Measurements from ENCODE around the gene BLID.

Gene BLID

GRCh38 chr11:122103726-122104125 is 12.3 kb downstream of the BLID start:
- no peak for DNase-seq

DNA sequence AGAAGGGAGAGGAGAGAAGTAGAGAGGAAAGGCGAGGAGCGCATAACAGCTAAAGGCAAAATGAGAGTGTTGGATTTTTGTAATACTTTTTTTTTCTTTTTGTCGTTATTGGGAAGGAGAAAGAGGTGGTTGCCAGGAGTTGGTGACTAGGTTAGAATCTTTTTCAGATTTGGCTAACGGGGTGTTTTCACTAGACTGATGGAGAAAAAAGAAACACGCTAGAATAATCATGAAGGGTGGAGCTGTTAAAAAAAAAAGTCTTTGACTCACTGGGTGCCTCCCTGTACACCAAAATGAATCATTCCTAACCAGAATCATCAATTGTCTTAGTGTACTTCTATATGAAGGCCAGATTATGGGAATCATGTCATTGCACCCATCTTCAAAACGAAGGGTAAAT is 12.7 kb downstream of the BLID start:
- no peak for DNase-seq

DNA sequence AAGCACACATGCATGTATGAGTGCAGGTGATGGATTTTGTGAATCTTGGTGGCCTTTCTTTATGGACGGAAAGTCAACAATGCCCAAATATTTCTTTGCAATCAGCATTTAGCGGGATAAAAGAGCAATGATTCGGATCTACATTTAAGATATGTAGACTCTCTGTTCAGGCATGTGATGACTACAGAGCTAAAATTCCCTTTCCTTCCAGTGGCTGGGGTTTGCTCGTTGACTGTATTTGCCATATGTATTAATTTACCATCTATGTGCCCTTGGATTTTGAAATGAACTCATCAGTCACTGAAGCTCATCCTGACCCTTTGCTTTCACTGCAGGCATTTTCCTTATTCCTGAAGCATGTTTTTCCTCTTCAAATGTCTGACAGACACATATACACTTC is 13.6 kb downstream of the BLID start:
- DNase-seq: no peak

DNA sequence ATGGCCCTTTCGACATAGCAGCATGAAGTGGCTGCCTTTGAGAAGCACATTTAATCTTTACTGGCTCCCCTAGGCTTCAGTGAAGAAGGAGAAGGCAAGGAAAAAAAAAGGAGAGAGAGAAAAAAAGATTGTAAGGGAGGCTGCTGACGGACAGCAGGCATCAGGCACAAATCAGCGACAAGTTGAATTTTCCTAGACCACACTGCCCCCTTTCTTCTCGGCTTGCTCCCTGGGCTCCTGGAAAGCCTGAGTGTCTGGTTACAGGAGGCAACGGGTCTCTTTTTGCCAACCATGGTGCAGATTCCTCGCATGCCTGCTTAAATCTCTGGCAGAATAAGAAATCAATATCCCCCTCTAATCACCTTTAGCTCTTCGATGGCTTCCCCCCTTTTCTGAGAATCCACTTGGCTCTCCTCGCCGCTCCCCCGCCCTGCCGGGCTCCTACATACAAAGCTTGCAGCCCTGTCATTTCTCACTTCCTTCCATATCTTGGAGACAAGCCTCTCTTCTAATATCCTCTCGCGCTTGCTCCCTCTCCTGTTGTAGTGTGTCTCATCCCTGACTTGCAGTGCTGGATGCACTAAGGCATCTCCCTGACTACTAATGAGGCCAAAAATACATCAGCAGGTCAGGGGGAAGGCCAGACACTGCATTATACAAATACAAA is 14.3 kb downstream of the BLID start:
- no peak for DNase-seq

DNA sequence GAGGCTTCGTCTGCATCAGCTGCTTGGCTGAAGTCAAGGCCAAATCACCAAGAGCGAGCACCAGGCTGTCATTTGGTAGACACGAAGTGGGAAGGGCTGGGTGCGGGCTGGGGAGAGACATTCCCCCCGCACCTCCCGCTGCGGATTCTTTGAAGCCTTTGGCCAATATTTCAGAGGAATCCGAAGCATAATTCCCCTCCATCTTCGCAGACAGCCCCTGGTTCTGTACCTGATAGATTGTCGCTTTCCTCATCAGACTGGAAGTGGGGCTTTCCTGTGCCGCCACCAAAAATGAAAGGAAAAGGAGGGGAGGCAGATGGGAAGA is 15.3 kb downstream of the BLID start:
- no peak for DNase-seq

DNA sequence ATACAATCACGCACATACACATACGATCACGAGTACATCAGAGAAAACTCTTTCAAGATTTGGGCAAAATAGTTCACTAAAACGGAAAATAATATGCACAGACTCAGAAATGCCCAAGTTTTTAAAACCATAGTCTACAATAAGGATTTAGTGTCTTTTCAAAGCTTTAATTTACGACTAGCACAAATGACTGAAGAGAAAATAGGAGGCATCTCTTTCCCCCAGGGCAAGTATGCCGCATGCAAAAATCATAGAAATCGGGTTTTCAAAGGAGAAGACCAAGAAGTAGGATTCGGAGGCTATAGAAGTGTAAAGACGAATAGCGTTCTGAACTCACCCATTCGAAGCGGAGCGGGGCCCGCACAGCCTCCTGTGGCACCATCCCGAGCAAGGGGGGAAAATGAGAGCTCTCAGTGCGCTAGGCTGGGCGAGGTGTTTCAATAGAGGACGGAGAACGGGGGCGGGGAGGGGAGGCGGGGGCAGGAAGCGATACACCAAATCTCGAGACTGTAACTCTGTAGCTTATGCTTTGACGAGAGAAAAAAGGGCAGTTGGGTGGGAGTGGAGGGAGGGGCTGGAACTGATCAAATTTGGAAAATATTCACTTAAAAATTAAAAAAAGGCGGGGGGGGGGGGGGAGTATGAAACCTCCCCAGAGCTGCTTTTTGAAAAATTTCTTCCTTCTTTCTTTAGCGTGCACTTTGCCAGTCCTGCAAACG is 15.8 kb downstream of the BLID start:
- DNase-seq: no peak

DNA sequence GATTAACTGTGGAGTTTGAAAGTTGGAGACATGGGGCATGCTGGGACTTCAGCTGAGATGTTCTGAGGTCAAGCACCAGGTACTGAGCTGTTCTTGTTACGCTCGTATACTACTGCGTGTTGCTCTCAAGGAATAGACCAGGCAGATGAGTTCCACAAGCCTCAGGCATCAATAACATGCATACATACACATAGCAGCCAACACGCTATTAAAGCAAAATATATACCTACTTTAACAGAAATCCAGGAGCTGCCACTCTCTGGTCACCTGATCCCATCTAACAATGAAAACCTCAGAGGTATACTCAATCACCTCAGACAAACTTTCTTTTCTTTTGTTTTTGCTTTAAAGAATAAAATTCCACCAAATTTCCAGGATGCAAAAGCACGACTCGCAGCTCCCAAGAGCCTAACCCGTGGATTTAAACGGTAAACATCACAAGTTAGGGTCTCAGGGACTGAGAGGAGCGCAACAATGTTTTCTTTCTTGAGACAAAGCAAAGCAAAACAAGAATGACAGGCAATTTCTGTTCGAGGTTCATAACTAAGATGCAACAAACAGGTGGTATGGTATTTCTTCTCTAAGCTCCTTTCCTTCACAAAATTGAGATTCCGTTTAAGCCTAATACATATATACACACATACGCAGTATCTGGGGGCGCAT is 16.5 kb downstream of the BLID start:
- DNase-seq: no peak

GRCh38 chr11:122098261-122098980 is 17.6 kb downstream of the BLID start:
- no peak for DNase-seq

GRCh38 chr11:122097419-122098001 is 18.5 kb downstream of the BLID start:
- DNase-seq: no peak

- no peak for DNase-seq
Observed at GRCh38 chr11:122096272-122097112, 19.5 kb downstream of the BLID start.

- no peak for DNase-seq
Observed at GRCh38 chr11:122095681-122096262, 20.2 kb downstream of the BLID start.

- DNase-seq: no peak
Observed at GRCh38 chr11:122094836-122095235, 21.2 kb downstream of the BLID start.

DNA sequence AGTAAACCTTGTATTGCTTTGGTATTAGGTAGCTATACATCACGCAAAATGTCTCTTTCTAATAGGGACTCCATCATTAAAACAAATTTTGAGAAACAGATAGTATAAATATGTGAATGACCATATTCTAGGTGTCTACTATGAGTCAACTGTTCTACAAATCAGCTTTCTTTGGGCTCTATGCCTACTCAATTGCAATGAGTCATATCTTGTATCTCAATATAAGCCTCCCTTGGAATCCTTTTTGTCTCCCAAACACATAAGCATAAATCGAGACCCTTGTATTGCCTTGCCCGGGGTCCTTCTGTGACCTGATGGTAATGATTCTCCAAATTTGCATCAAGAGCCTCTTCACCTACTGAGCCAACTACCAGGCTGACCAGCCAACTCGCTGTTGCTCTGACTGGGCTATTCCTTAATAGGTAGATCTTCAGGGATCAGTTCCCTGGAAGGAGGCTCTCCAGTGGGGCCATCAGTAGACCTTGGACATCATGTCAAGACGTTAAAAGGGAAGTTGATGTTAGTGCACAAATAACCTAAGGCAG is 22.2 kb downstream of the BLID start:
- no peak for DNase-seq

- DNase-seq: no peak
Observed at GRCh38 chr11:122091835-122092234, 24.2 kb downstream of the BLID start.

DNA sequence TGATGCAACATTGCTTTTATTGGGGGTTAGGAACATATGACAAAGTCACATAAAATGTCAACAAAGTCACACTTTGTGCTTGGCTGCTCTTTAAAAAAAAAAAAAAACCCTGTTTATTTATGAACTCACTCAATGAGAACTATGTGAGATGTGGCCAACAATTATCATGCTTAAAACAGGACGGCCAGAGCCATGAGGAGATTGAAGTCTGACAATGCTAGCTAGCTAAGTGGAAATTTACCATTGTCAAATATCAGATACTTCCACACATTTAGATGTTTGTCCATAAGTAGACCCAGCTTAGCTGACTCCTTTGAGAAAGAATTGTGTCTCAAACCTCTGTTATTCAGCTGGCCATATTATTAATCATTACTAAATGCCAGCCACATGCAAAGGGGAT is 26.9 kb downstream of the BLID start:
- DNase-seq: no peak

DNA sequence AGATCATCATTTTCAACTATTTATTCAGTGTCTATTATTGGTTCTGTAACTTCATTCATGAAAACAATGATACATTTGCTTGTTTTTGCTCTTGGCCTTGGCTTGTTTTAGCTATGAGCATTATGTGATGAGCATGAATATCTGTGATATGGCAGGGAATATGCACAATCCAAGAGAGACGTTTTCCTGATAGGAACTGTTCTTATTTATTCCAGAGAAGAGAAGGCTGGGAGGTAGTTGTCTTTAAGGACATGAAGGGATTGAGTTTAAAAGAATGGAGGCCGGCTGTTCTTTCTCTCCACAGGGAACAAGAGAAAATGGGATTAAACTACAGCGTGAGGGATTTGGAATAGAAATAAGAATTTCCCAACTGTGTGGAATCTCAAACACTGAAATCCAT is 30.3 kb downstream of the BLID start:
- DNase-seq: no peak

GRCh38 chr11:122085264-122085663 is 30.8 kb downstream of the BLID start:
- DNase-seq: no peak

DNA sequence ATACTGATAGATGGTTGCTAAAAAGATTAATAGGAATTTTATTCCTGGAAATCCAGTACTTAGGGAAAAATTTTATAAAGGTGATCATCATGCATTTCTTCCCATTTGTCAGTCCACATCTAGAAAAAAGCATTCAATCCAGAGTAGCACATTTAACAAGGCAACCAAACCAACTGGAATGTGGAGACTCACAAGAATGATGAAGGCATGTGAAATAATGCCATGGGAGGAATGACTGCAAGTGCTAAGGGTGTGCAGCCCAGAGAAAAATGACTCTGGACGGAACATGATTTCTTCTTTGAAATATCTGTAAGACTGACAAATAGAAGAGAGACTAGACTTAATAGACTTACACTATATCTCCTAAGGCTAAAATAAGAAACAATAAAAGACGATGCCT is 33.8 kb downstream of the BLID start:
- no peak for DNase-seq

- DNase-seq: no peak
Observed at GRCh38 chr11:122081073-122081472, 34.9 kb downstream of the BLID start.

DNA sequence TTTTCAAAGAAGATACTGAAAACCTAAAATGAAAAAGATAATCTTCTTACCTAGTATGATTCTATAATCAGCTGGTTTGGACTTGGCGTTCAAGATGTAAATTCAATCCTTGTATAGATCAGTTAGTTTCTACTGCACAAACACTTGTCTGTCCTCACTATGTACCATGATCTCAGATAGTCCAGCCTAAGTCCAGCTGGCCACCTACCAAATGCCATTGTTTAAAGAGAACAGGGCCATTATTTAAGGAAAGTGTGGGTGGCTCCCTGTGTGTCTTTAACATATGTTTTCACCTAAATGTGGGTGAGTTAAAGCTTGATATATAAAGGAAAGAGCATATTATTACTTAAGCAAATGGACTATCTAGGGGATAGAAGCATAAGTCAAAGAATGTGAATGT is 38.6 kb downstream of the BLID start:
- no peak for DNase-seq

- DNase-seq: no peak
Observed at GRCh38 chr11:122076512-122077120, 39.4 kb downstream of the BLID start.

Measured in inflammatory macrophage treated with lipopolysaccharide for 1 hour (primary cell).